ENCODE data around the gene ATG16L1. TPM values are rescaled to one million over a fixed set of nuclear protein-coding genes. Genes with fewer than 3 reads are reported as not detected.

The ATG16L1 gene
- polyA plus RNA-seq, 3 donors = 3.3 to 22.9 (median 4.3) TPM

- Mint-ChIP-seq H3K27me3 (ENCODE audit: low read depth in 3 of 3) (no peaks in the 10 kb centered on the region), H3K36me3 (peaks cover 89 to 95% of the 10 kb centered on the region in 2 donors), H3K9me3 (no peaks in the 10 kb centered on the region), H3K27ac (peak overlapping the region in 2 of 7 donors; percentile 16 to 66), H3K4me3 (no peak overlapping the region), H3K4me1 (no peaks in the 10 kb centered on the region)
- H3K27me3 ChIP-seq (ENCODE audit: control insufficient read depth in 2 of 2, insufficient read depth in 2 of 2, low read length in 2 of 2) = no peaks in the 10 kb centered on the region
- no peak overlapping the region for H3K4me2 ChIP-seq (replicated peaks; ENCODE audit: extremely low read depth, low read length, poor library complexity, severe bottlenecking)
- intact Hi-C loops (cut with micrococcal nuclease) = no loop called here
- peaks cover 59% of the 10 kb centered on the region for H4K20me1 ChIP-seq (ENCODE audit: insufficient read depth, low read length)
- no peak overlapping the region for H3K27ac ChIP-seq (ENCODE audit: low read depth in 1 of 2, low read length in 2 of 2)
- TF ChIP-seq CTCF (IDR thresholded peaks at IDR 0.05) = no peak
- peak in 1 of 3 donors; percentile 20 for DNase-seq
- peaks cover 95 to 99% of the 10 kb centered on the region in 2 donors for H3K36me3 ChIP-seq (replicated peaks in 1 of 2; ENCODE audit: control insufficient read depth in 1 of 2, insufficient read depth in 2 of 2, low read length in 2 of 2)
- no peak overlapping the region for H3K4me3 ChIP-seq (replicated peaks in 1 of 3; ENCODE audit: low read depth in 2 of 3, low read length in 3 of 3)
- H3K9ac ChIP-seq (ENCODE audit: insufficient read depth, low read length, poor library complexity, severe bottlenecking) = no peak overlapping the region
- no peak overlapping the region for H2AFZ ChIP-seq (ENCODE audit: insufficient read depth, low read depth, low read length, poor library complexity, severe bottlenecking)
- H3K79me2 ChIP-seq (ENCODE audit: insufficient read depth, low read length) = peaks cover 48% of the 10 kb centered on the region
- no peaks in the 10 kb centered on the region for H3K9me3 ChIP-seq (replicated peaks in 1 of 2; ENCODE audit: control insufficient read depth in 1 of 2, insufficient read depth in 1 of 2, low read length in 2 of 2)
- no peaks in the 10 kb centered on the region for H3K4me1 ChIP-seq (ENCODE audit: control insufficient read depth in 1 of 2, insufficient read depth in 2 of 2, low read length in 2 of 2)
- 100% methylated on average over 2 of the region's 5 CpGs for WGBS (ENCODE audit: insufficient coverage)
These were observed 9.2 kb downstream of the ATG16L1 start for GRCh38 chr2:233260661-233261060.

GRCh38 chr2:233261819-233262555, 10.5 kb downstream of the ATG16L1 start:
- H3K4me2 ChIP-seq (replicated peaks; ENCODE audit: extremely low read depth, low read length, poor library complexity, severe bottlenecking) = no peak overlapping the region

More at GRCh38 chr2:233261819-233262555, 10.5 kb downstream of the ATG16L1 start:
- Histone ChIP-seq H3K9ac (ENCODE audit: insufficient read depth, low read length, poor library complexity, severe bottlenecking) (no peak overlapping the region), H3K79me2 (ENCODE audit: insufficient read depth, low read length) (peaks cover 35% of the 10 kb centered on the region), H3K36me3 (replicated peaks in 1 of 2; ENCODE audit: control insufficient read depth in 1 of 2, insufficient read depth in 2 of 2, low read length in 2 of 2) (peaks cover 95 to 99% of the 10 kb centered on the region in 2 donors), H3K27me3 (ENCODE audit: control insufficient read depth in 2 of 2, insufficient read depth in 2 of 2, low read length in 2 of 2) (no peaks in the 10 kb centered on the region), H4K20me1 (ENCODE audit: insufficient read depth, low read length) (peaks cover 51% of the 10 kb centered on the region), H3K4me3 (replicated peaks in 1 of 3; ENCODE audit: low read depth in 2 of 3, low read length in 3 of 3) (no peak overlapping the region), H3K4me1 (ENCODE audit: control insufficient read depth in 1 of 2, insufficient read depth in 2 of 2, low read length in 2 of 2) (no peaks in the 10 kb centered on the region), H3K27ac (ENCODE audit: low read depth in 1 of 2, low read length in 2 of 2) (peak overlapping the region in 1 of 2 donors; percentile 27), H3K9me3 (replicated peaks in 1 of 2; ENCODE audit: control insufficient read depth in 1 of 2, insufficient read depth in 1 of 2, low read length in 2 of 2) (no peaks in the 10 kb centered on the region), H2AFZ (ENCODE audit: insufficient read depth, low read depth, low read length, poor library complexity, severe bottlenecking) (no peak overlapping the region)
- peaks cover 91 to 98% of the 10 kb centered on the region in 2 donors for H3K36me3 Mint-ChIP-seq
- no peak for TF ChIP-seq CTCF (IDR thresholded peaks at IDR 0.05)
- intact Hi-C loops (cut with micrococcal nuclease) = no loop called here
- WGBS (ENCODE audit: insufficient coverage) = 93% methylated on average over 9 of the region's 9 CpGs
- H3K27me3 Mint-ChIP-seq (ENCODE audit: low read depth in 3 of 3) = peaks cover 0 to 2% (median 0%) of the 10 kb centered on the region in 3 donors
- H3K27ac Mint-ChIP-seq = peak overlapping the region in 3 of 7 donors; percentile 4 to 39 (median 17)
- no peaks in the 10 kb centered on the region for H3K4me1 Mint-ChIP-seq
- no peak overlapping the region for H3K4me3 Mint-ChIP-seq
- no peaks in the 10 kb centered on the region for H3K9me3 Mint-ChIP-seq
- no peak for DNase-seq

All from CD14-positive monocyte (primary cell).